Osteoblast (primary cell): ENCODE measurements around the gene BMP5. TPM values are rescaled to one million over a fixed set of nuclear protein-coding genes. Genes with fewer than 3 reads are reported as not detected.
A peak's percentile ranks its signal among the peaks of the same experiment; 100 is the strongest.

Experiments used
- DNase-seq: peaks from one replicate; pipeline ENCODE4 v3.0.0; 2011; ENCODE audit warnings: low spot score, mixed read lengths; ENCODE audit not compliant: insufficient read length; ENCODE audit errors: missing footprints
- H2AFZ ChIP-seq: 2 replicates; pipeline ENCODE4 v1.6.0; 2011; ENCODE audit warnings: mild to moderate bottlenecking, low read length
- H3K27ac ChIP-seq: 2 replicates; pipeline ENCODE4 v1.5.1; 2011; ENCODE audit warnings: mild to moderate bottlenecking, low read depth, low read length, moderate library complexity
- H3K27me3 ChIP-seq: 2 replicates; pipeline ENCODE4 v1.6.0; 2012; ENCODE audit warnings: mild to moderate bottlenecking, control low read depth, inconsistent platforms, low read length, moderate library complexity; ENCODE audit not compliant: insufficient read depth
- H3K36me3 ChIP-seq: 2 replicates; pipeline ENCODE4 v1.5.1; 2011; ENCODE audit warnings: mild to moderate bottlenecking, low read length, control low read depth, moderate library complexity; ENCODE audit not compliant: insufficient read depth
- H3K4me1 ChIP-seq: 2 replicates; pipeline ENCODE4 v1.5.1; 2011; ENCODE audit warnings: mild to moderate bottlenecking, low read length, control low read depth, moderate library complexity; ENCODE audit not compliant: insufficient read depth
- H3K4me2 ChIP-seq: 2 replicates; pipeline ENCODE4 v1.6.0; 2011; ENCODE audit warnings: mild to moderate bottlenecking, low read length; ENCODE audit not compliant: insufficient read depth
- H3K4me3 ChIP-seq: fragments of 200-600 bp; sonication (generic); 3 replicates; pipeline ENCODE4 v1.5.1; 2012; ENCODE audit warnings: mild to moderate bottlenecking, low read length, inconsistent platforms; ENCODE audit not compliant: insufficient read depth
- H3K79me2 ChIP-seq: 2 replicates; pipeline ENCODE4 v1.6.0; 2012; ENCODE audit warnings: mild to moderate bottlenecking, low read length, control low read depth, inconsistent platforms; ENCODE audit not compliant: insufficient read depth
- H3K9me3 ChIP-seq: 2 replicates; pipeline ENCODE4 v1.5.1; 2011; ENCODE audit warnings: low read depth, low read length, control low read depth
- H4K20me1 ChIP-seq: 2 replicates; pipeline ENCODE4 v1.6.0; 2012; ENCODE audit warnings: mild to moderate bottlenecking, low read length, control low read depth; ENCODE audit not compliant: insufficient read depth
- CTCF ChIP-seq: IDR thresholded peaks from 2 replicates; pipeline ENCODE4 v1.5.1; 2011; ENCODE audit warnings: mild to moderate bottlenecking, low read depth, low read length, moderate library complexity; ENCODE audit errors: extremely low read depth
- total RNA-seq: library from RNA; depleted of rRNA; stranded (reverse); fragments of >200 nt; gene quantifications from 2 replicates; pipeline ENCODE4 v1.2.3, GENCODE V29; 2012

Gene BMP5
- total RNA-seq, 1 donor: 0.36 TPM

GRCh38 chr6:55827818-55828522 is 47.4 kb downstream of the BMP5 start:
- no peak for DNase-seq

GRCh38 chr6:55826941-55827340 is 48.4 kb downstream of the BMP5 start:
- Histone ChIP-seq H3K79me2 (no peaks in the 10 kb centered on the region), H4K20me1 (no peaks in the 10 kb centered on the region), H3K36me3 (no peaks in the 10 kb centered on the region), H3K27ac (no peak overlapping the region), H3K27me3 (no peaks in the 10 kb centered on the region), H3K4me1 (peaks cover 9% of the 10 kb centered on the region), H3K4me2 (no peak overlapping the region), H3K4me3 (no peak overlapping the region), H2AFZ (no peak overlapping the region), H3K9me3 (no peaks in the 10 kb centered on the region)
- no peak for TF ChIP-seq CTCF
- no peak for DNase-seq

More at GRCh38 chr6:55827818-55828522, 47.4 kb downstream of the BMP5 start:
- H3K27me3 ChIP-seq: no peaks in the 10 kb centered on the region
- no peak overlapping the region for H3K4me3 ChIP-seq
- no peak for TF ChIP-seq CTCF
- H3K27ac ChIP-seq: no peak overlapping the region
- no peak overlapping the region for H2AFZ ChIP-seq
- H3K9me3 ChIP-seq: no peaks in the 10 kb centered on the region
- no peaks in the 10 kb centered on the region for H4K20me1 ChIP-seq
- peaks cover 9% of the 10 kb centered on the region for H3K4me1 ChIP-seq
- H3K36me3 ChIP-seq: no peaks in the 10 kb centered on the region
- no peaks in the 10 kb centered on the region for H3K79me2 ChIP-seq
- no peak overlapping the region for H3K4me2 ChIP-seq

- DNase-seq: peak; percentile 86
- Histone ChIP-seq H3K79me2 (no peaks in the 10 kb centered on the region), H3K4me1 (peaks cover 9% of the 10 kb centered on the region), H3K27ac (no peak overlapping the region), H3K9me3 (no peaks in the 10 kb centered on the region), H3K27me3 (no peaks in the 10 kb centered on the region), H3K4me2 (no peak overlapping the region), H3K36me3 (no peaks in the 10 kb centered on the region), H2AFZ (no peak overlapping the region), H4K20me1 (no peaks in the 10 kb centered on the region), H3K4me3 (no peak overlapping the region)
- TF ChIP-seq CTCF: no peak
Observed at GRCh38 chr6:55825402-55826051, 49.9 kb downstream of the BMP5 start.

GRCh38 chr6:55822815-55823214 is 52.6 kb downstream of the BMP5 start:
- no peaks in the 10 kb centered on the region for H3K79me2 ChIP-seq
- H4K20me1 ChIP-seq: no peaks in the 10 kb centered on the region
- TF ChIP-seq CTCF: no peak
- no peak overlapping the region for H3K4me2 ChIP-seq
- no peaks in the 10 kb centered on the region for H3K27me3 ChIP-seq
- no peak for DNase-seq
- H3K27ac ChIP-seq: no peak overlapping the region
- H3K9me3 ChIP-seq: no peaks in the 10 kb centered on the region
- H2AFZ ChIP-seq: no peak overlapping the region
- H3K4me1 ChIP-seq: peaks cover 9% of the 10 kb centered on the region
- H3K4me3 ChIP-seq: no peak overlapping the region
- H3K36me3 ChIP-seq: no peaks in the 10 kb centered on the region
